Testis (tissue), 3 donors: Measurements from ENCODE around the gene TRIM38. TPM values are rescaled to one million over a fixed set of nuclear protein-coding genes. Genes with fewer than 3 reads are reported as not detected.

Experiments used
- DNase-seq: peaks from one replicate; pipeline ENCODE4 v3.0.0-alpha.2; 2019
- H3K27ac ChIP-seq, 2 donors: fragments of 200-600 bp; sonication (generic); one replicate each; pipeline ENCODE4 v1.5.1; 2019
- H3K27me3 ChIP-seq: fragments of 200-600 bp; sonication (generic); one replicate; pipeline ENCODE4 v1.5.1; 2019
- H3K36me3 ChIP-seq: fragments of 200-600 bp; sonication (generic); one replicate; pipeline ENCODE4 v1.5.1; 2017; ENCODE audit warnings: low read depth; ENCODE audit errors: missing control alignments
- H3K4me1 ChIP-seq: fragments of 200-600 bp; sonication (generic); one replicate; pipeline ENCODE4 v1.5.1; 2019
- H3K4me3 ChIP-seq, 2 donors: fragments of 200-600 bp; sonication (generic); one replicate each; pipeline ENCODE4 v1.5.1; 2017 to 2019
- H3K9me3 ChIP-seq: fragments of 200-600 bp; sonication (generic); one replicate; pipeline ENCODE4 v1.5.1; 2017
- CTCF ChIP-seq, 3 experiments: fragments of 450-650 bp in 2 of 3; fragments of 200-600 bp in 1 of 3; sonication (generic) in 1 of 3; IDR thresholded peaks; one replicate each; pipeline ENCODE4 v1.5.1; 2016 to 2019; ENCODE audit warnings: antibody characterized with exemption in 3 of 3, mild to moderate bottlenecking in 2 of 3, moderate library complexity in 1 of 3
- POLR2A ChIP-seq: fragments of 450-650 bp; IDR thresholded peaks from one replicate; pipeline ENCODE4 v1.6.1; 2017; ENCODE audit warnings: antibody characterized with exemption, mild to moderate bottlenecking, moderate library complexity
- WGBS, 2 donors: methylation state at CpG; one replicate each; pipeline ENCODE4 v1.1.5; 2018; 5-methylcytosine and 5-hydroxymethylcytosine counted together
- intact Hi-C: fragments of 100-400 bp; cut with DNase I; formaldehyde crosslinking; loops from one replicate; pipeline ENCODE4 v1.15.1; 2023; ENCODE audit warnings: low total_unique reads
- polyA plus RNA-seq: library from polyadenylated mRNA; stranded (reverse); fragments of 350-450 nt; fragmentation: Illumina TruSeq; extraction: RNeasy Lipid Tissue Mini Kit (QIAGEN cat#74804); gene quantifications from one replicate; pipeline ENCODE4 v1.2.3, GENCODE V29; 2014; ENCODE audit warnings: low read depth, low replicate concordance; ENCODE audit not compliant: insufficient read depth
- total RNA-seq, 2 donors: library from RNA; depleted of rRNA; stranded (reverse); fragments of >200 nt; gene quantifications; one replicate each; pipeline ENCODE4 v1.2.3, GENCODE V29; 2016

The TRIM38 gene
- total and polyA plus RNA-seq, 3 donors from 2014 or later, result 3.2 to 9.1 (median 5.3) TPM

GRCh38 chr6:25975923-25976560, 13.4 kb downstream of the TRIM38 start:
- WGBS, 2 donors, result 80 to 82% methylated on average over 5 of the region's 5 CpGs
- Histone ChIP-seq H3K36me3 (no peaks in the 10 kb centered on the region), H3K4me3 (no peak overlapping the region), H3K9me3 (no peaks in the 10 kb centered on the region), H3K27ac (no peak overlapping the region), H3K27me3 (no peaks in the 10 kb centered on the region), H3K4me1 (peaks cover 8% of the 10 kb centered on the region)
- TF ChIP-seq CTCF (IDR thresholded peaks at IDR 0.05), result no peak
- TF ChIP-seq POLR2A, result no peak
- intact Hi-C loops, result no loop called here
- no peak for DNase-seq

DNA sequence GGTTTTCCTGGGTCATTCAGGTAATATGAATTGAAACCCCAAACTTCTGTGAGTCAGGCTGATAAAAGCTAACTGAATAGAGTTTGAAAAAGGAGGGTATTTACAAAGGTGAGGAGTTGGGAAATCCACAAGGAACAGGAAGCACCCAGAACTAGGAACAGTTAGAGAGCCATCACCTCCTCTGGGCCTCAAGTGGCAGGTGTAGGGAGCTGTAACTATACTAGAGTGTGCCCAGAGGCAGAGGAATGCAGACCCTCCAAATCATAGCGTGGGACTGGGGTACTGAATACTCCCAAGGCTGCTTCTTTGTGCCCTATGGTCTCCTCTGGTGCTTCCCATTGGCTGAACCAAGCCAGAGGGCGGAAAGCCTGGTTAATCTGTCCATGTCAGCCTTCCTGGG, 18.3 kb downstream of the TRIM38 start:
- no peak for DNase-seq
- no peaks in the 10 kb centered on the region for H3K27me3 ChIP-seq
- H3K4me3 ChIP-seq, result no peak overlapping the region
- H3K4me1 ChIP-seq, result no peaks in the 10 kb centered on the region
- WGBS, 2 donors, result 69 to 87% methylated on average over 2 of the region's 2 CpGs
- no peaks in the 10 kb centered on the region for H3K36me3 ChIP-seq
- H3K9me3 ChIP-seq, result no peaks in the 10 kb centered on the region
- TF ChIP-seq POLR2A, result no peak
- TF ChIP-seq CTCF (IDR thresholded peaks at IDR 0.05), result no peak
- intact Hi-C loops, result no loop called here
- no peak overlapping the region for H3K27ac ChIP-seq

DNA sequence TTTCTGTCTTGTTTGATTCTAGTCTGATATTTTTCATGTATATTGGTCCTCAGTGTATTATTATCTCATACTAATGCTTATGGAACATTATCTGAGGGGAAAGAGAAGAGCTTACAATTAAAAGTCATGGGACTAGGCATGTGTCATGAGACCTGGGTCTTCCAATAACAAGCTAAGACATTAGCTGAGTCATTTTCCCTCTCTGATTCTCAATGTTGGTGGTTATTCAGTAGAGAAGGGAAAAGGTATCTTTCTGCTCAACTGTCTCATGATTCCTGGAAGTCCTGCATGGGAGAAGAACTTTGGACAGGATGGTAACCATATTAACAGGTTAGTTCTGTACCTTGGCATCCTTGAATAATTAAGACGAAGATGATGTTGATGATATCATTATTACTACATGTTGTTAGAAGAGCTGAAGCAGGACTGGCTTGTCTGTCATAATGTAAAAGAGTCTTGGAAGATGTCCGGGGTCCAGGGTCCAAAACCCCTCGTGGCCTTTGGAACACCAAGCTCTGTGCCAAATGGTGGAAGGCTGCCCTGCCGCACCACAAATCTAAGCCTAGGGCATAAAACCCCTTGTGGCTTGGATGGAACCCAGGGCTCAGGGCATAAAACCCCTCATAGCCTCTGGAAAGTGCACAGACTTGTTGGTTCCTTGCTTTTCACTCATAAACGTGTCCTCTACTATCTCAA, 19.1 kb downstream of the TRIM38 start:
- Histone ChIP-seq H3K9me3 (no peaks in the 10 kb centered on the region), H3K36me3 (no peaks in the 10 kb centered on the region), H3K27me3 (no peaks in the 10 kb centered on the region), H3K4me3 (no peak overlapping the region), H3K27ac (no peak overlapping the region), H3K4me1 (no peaks in the 10 kb centered on the region)
- 93 to 95% methylated on average over 5 of the region's 5 CpGs for WGBS, 2 donors
- DNase-seq, result no peak
- no peak for TF ChIP-seq CTCF (IDR thresholded peaks at IDR 0.05)
- TF ChIP-seq POLR2A, result no peak
- intact Hi-C loops, result no loop called here

DNA sequence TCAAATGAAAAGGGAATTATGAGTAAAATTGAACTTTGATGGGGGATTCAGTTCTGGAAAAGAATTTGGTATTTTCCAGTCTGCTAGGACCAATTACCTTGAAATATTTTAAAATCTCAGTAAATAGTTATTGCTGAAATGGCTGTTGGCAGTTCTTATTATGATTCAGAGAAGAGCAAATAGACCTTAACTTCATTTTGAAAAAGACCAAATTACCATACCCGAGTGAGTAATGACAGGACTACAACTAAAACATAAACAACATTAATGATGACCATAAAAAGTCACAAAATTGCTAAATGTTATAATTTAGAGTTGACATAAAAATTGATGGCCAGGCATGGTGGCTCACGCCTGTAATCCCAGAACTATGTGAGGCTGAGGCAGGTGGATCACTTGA, 21.7 kb downstream of the TRIM38 start:
- Histone ChIP-seq H3K27ac (no peak overlapping the region), H3K27me3 (no peaks in the 10 kb centered on the region), H3K36me3 (no peaks in the 10 kb centered on the region), H3K9me3 (no peaks in the 10 kb centered on the region), H3K4me1 (no peaks in the 10 kb centered on the region), H3K4me3 (no peak overlapping the region)
- intact Hi-C loops, result no loop called here
- DNase-seq, result no peak
- TF ChIP-seq CTCF (IDR thresholded peaks at IDR 0.05) (no peak), POLR2A (no peak)
- 86% methylated on average over 2 of the region's 2 CpGs for WGBS, 2 donors

DNA sequence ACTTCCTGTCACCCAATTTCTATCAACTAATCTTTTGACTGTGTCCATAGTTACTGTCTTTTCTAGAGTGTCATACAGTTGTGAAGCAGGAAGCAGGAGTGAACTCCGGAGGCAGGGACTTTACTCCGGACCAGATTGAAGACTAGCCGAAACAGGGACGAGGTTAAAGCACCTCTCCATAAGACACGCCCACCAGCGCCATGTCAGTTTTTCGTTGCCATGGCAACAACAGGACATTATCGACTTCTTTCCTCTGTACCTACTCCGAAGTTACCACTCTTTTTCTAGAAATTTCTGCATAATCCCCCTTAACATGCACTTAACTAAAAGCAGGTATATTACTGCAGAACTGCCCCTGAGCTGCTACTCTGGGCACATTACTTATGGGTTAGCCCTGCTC, 25.2 kb downstream of the TRIM38 start:
- no peak for TF ChIP-seq POLR2A
- no peak for TF ChIP-seq CTCF (IDR thresholded peaks at IDR 0.05)
- H3K4me3 ChIP-seq, result no peak overlapping the region
- peak; percentile 73 for DNase-seq
- H3K36me3 ChIP-seq, result no peaks in the 10 kb centered on the region
- H3K27me3 ChIP-seq, result no peaks in the 10 kb centered on the region
- no peaks in the 10 kb centered on the region for H3K4me1 ChIP-seq
- intact Hi-C loops, result no loop called here
- no peak overlapping the region for H3K27ac ChIP-seq
- 57 to 62% methylated on average over 9 of the region's 9 CpGs for WGBS, 2 donors
- H3K9me3 ChIP-seq, result no peaks in the 10 kb centered on the region
